Activated naive CD4-positive, alpha-beta T cell treated with anti-CD3 and anti-CD28 coated beads, Interleukin-2, amount 50 U/mL, for 24 hours (primary cell): ENCODE measurements around the gene FERMT3.

ENCODE experiments used
- H3K27ac Mint-ChIP-seq: one replicate; pipeline ENCODE4 v1.8.0; 2021; ENCODE audit warnings: mild to moderate bottlenecking, mixed read lengths
- H3K27me3 Mint-ChIP-seq: one replicate; pipeline ENCODE4 v1.8.0; 2021; ENCODE audit warnings: mixed read lengths
- H3K36me3 Mint-ChIP-seq: one replicate; pipeline ENCODE4 v1.8.0; 2021; ENCODE audit warnings: mixed read lengths
- H3K4me1 Mint-ChIP-seq: one replicate; pipeline ENCODE4 v1.8.0; 2021; ENCODE audit warnings: mixed read lengths
- H3K4me3 Mint-ChIP-seq: one replicate; pipeline ENCODE4 v1.8.0; 2021; ENCODE audit warnings: mild to moderate bottlenecking, mixed read lengths
- H3K9me3 Mint-ChIP-seq: one replicate; pipeline ENCODE4 v1.8.0; 2021; ENCODE audit warnings: mixed read lengths

Gene FERMT3

GRCh38 chr11:64234647-64235379, 28.3 kb downstream of the FERMT3 start:
- H3K36me3 Mint-ChIP-seq, result no peaks in the 10 kb centered on the region

DNA sequence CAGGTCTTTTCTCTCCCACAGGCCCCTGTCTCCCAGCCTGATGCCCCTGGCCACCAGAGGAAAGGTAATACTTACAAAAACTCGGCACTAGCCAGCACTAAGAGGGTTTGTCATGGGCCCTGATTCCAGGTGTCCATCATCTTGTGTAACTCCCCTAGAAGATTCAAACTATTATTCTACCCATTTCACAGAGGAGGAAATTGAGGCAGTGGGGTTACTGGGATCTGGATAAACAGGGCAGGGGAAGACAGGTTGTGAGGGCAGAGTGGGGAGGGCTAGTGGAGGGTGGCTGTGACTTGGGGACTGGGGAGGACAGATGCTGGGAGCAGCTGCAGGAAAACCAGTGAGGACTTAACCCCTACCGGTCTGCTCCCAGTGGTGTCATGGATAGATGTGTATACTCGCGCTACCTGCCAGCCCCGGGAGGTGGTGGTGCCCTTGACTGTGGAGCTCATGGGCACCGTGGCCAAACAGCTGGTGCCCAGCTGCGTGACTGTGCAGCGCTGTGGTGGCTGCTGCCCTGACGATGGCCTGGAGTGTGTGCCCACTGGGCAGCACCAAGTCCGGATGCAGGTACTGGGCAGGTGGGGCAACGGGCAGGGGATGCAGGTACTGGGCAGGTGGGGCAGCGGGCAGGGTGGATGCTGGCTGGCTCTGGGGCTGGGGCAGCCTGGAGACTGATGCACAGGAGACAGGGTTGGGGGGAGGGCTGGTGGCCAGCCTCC, 29.1 kb downstream of the FERMT3 start:
- no peaks in the 10 kb centered on the region for H3K36me3 Mint-ChIP-seq
- H3K9me3 Mint-ChIP-seq, result no peaks in the 10 kb centered on the region
- peak overlapping the region; percentile 79 for H3K4me3 Mint-ChIP-seq
- H3K27ac Mint-ChIP-seq, result peak overlapping the region; percentile 91
- peaks cover 45% of the 10 kb centered on the region for H3K4me1 Mint-ChIP-seq
- H3K27me3 Mint-ChIP-seq, result no peaks in the 10 kb centered on the region

More at GRCh38 chr11:64234647-64235379, 28.3 kb downstream of the FERMT3 start:
- Mint-ChIP-seq H3K4me1 (peaks cover 40% of the 10 kb centered on the region), H3K27ac (peak overlapping the region; percentile 76), H3K4me3 (peak overlapping the region; percentile 79), H3K9me3 (no peaks in the 10 kb centered on the region), H3K27me3 (no peaks in the 10 kb centered on the region)

DNA sequence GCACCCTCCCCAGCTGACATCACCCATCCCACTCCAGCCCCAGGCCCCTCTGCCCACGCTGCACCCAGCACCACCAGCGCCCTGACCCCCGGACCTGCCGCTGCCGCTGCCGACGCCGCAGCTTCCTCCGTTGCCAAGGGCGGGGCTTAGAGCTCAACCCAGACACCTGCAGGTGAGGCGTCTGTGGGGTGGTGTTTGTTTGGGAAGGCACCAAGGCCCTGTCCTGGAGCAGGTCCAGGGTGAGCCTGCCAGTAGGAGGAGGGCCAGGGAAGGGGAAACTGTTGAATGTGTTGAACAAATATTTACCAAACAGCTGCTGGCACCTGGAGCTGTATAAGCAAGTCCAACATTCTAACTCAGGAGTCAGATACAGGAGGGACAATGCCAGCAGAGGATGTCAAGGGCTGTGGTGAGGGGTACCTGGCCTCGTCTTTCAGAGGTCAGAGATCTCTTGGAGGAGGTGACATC, 31.0 kb downstream of the FERMT3 start:
- Mint-ChIP-seq H3K27ac (no peak overlapping the region), H3K36me3 (no peaks in the 10 kb centered on the region), H3K4me3 (no peak overlapping the region), H3K9me3 (no peaks in the 10 kb centered on the region), H3K4me1 (peaks cover 35% of the 10 kb centered on the region), H3K27me3 (no peaks in the 10 kb centered on the region)

DNA sequence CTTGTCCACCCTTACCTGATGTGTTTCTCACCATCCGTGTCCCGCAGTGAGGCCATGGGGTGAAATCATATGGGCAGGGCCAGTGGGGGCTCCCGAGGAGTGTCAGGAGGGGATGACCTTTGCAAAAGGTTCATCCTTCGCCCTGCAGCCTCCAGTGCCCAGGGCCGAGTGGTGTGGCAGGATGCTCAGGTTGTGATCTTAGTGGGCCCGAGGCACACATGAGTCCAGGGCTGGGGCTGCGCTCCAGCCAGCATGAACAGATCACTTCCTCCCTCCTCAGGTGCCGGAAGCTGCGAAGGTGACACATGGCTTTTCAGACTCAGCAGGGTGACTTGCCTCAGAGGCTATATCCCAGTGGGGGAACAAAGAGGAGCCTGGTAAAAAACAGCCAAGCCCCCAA, 31.6 kb downstream of the FERMT3 start:
- H3K27me3 Mint-ChIP-seq, result no peaks in the 10 kb centered on the region
- H3K27ac Mint-ChIP-seq, result no peak overlapping the region
- H3K4me3 Mint-ChIP-seq, result no peak overlapping the region
- H3K36me3 Mint-ChIP-seq, result no peaks in the 10 kb centered on the region
- no peaks in the 10 kb centered on the region for H3K9me3 Mint-ChIP-seq
- peaks cover 35% of the 10 kb centered on the region for H3K4me1 Mint-ChIP-seq

- Mint-ChIP-seq H3K27me3 (no peaks in the 10 kb centered on the region), H3K4me1 (peaks cover 37% of the 10 kb centered on the region), H3K4me3 (no peak overlapping the region), H3K9me3 (no peaks in the 10 kb centered on the region), H3K27ac (peak overlapping the region; percentile 59), H3K36me3 (no peaks in the 10 kb centered on the region)
These were observed 32.5 kb downstream of the FERMT3 start for GRCh38 chr11:64238999-64239398.

DNA sequence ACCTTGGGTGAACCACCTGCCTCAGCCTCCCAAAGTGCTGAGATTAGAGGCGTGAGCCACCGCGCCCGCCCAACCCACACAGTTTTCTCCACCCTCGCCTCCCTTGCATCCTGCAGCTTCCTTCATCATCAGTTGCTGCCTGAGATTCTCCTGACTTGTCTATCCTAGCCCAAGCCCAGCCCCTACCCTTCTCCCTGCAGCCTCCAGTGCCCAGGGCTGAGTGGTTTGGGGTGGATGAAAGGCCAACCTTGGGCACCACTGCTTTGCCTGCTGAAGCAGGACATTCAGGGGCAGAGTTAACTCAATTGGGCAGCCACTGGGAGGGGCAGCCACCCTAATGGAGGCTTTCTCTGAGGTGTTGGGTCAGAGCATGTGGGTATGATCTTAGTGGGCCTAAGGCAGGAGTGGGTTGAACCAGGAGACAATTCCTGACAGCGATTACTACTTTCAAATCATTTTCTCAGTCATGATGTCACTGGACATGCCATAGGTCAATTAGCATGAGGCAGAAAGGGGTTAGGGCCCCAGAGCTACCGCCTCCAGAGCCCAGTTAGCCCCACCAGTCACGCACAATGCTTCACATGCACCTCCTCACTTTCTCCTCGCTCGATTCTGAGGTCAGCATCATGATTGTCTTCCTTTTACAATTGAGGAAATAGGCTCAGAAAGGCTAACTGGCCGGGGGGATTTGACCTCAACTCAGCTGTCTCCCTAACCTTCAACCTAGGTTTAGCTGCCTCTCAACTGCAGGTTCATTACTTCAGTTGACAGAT, 33.3 kb downstream of the FERMT3 start:
- Mint-ChIP-seq H3K9me3 (no peaks in the 10 kb centered on the region), H3K27ac (peak overlapping the region; percentile 97), H3K27me3 (no peaks in the 10 kb centered on the region), H3K4me3 (peak overlapping the region; percentile 93), H3K36me3 (no peaks in the 10 kb centered on the region), H3K4me1 (peaks cover 37% of the 10 kb centered on the region)

DNA sequence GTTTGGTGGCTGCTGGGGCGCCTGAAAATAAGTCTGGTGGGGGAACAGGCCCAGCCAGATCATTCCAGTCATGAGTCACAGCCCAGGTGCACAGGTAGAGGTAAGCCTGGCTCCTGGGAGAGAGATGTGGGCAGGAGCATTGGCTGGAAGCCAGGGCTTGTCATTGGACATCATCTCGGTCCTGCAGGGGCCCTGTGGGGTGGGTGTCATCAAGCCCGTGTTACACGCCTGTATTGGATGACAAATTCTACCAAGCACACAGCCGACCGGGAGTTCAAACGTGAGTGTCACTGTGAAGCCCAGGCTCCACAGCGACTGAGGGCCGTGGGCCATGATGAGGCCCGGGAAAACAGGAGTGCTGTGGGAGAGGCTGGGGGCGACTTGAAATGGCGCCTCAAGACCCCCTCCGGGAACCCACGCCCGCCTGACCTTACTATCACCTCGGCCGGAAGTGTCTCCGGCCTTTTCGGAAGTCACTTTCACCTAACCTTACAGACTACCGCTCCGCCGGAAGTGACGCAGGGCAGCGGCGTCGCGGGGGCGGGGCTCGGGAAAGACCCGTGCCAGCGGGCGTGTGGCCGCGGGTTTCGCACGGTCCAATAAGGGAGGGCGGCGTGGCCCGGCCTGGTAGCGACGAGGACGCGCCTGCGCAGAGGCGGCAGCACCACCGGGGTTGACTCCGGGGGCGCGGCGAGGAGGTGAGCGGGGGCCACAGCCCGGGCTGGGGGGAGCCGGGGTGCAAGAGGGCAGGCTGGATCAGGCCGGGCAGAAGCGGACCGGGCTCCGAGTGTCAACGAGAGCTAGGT, 34.1 kb downstream of the FERMT3 start, which contains the start of gene FKBP2:
Gene FKBP2, plus strand, starts transcription at position 661 of the 806 bp plus-strand sequence. CDS start 1,293 bp downstream, outside the sequence.
- H3K27ac Mint-ChIP-seq, result peak within 1 kb of the TSS; percentile 97
- H3K4me1 Mint-ChIP-seq, result peaks cover 30% of the 10 kb centered on the region
- H3K36me3 Mint-ChIP-seq, result no peaks in the 10 kb centered on the region
- H3K4me3 Mint-ChIP-seq, result peak within 1 kb of the TSS; percentile 93
- H3K27me3 Mint-ChIP-seq, result no peaks in the 10 kb centered on the region
- no peaks in the 10 kb centered on the region for H3K9me3 Mint-ChIP-seq

- H3K36me3 Mint-ChIP-seq, result no peaks in the 10 kb centered on the region
- H3K4me1 Mint-ChIP-seq, result peaks cover 28% of the 10 kb centered on the region
- H3K4me3 Mint-ChIP-seq, result peak overlapping the region; percentile 93
- no peaks in the 10 kb centered on the region for H3K27me3 Mint-ChIP-seq
- H3K9me3 Mint-ChIP-seq, result no peaks in the 10 kb centered on the region
- peak overlapping the region; percentile 97 for H3K27ac Mint-ChIP-seq
These were observed 34.6 kb downstream of the FERMT3 start for GRCh38 chr11:64241241-64241490.

DNA sequence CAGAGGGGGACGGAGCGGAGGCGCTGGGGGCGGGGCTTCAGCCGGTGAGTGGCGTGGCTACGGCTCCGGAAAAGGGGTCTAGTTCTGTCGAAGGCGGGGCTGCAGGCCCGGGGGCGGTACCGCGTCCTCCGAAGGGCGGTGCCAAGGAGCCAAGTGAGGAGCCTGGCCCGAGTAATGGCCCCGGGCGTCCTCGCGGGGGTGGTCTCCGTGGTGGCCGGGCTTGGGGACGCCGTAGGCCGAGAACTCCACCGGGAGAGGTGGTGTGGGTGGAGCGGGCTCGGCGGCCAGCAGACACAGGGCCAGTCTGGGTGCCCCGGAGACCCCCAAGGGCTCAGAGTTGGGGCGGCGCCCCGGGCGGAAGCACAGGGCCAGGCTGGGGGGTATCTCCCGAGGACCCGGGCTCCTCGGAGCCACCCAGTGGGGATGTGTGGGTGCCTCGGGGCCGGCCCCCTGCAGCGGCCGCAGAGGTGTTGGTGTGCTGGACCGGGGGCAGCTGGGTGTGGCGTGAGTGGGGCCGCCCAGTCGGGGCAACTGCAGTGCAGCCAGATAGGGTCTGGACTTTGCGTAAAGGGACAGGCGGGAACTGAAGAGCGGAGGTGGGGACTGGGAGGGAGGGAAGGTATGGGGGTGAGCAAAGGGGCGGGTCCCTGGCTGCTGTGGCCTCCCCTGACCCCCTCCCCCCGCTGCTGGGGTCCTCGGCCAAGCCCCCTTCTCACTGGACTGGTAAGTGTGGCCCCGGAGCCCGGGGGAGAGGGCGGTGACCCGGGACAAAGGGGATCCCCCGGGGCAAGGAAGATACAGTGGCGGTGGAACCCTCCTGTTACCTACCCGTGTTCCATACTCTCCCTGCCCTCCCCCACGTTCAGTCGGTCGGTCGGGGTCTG, 35.2 kb downstream of the FERMT3 start:
- Mint-ChIP-seq H3K27me3 (no peaks in the 10 kb centered on the region), H3K4me3 (peak overlapping the region; percentile 93), H3K4me1 (peaks cover 28% of the 10 kb centered on the region), H3K36me3 (no peaks in the 10 kb centered on the region), H3K27ac (peak overlapping the region; percentile 97), H3K9me3 (no peaks in the 10 kb centered on the region)

DNA sequence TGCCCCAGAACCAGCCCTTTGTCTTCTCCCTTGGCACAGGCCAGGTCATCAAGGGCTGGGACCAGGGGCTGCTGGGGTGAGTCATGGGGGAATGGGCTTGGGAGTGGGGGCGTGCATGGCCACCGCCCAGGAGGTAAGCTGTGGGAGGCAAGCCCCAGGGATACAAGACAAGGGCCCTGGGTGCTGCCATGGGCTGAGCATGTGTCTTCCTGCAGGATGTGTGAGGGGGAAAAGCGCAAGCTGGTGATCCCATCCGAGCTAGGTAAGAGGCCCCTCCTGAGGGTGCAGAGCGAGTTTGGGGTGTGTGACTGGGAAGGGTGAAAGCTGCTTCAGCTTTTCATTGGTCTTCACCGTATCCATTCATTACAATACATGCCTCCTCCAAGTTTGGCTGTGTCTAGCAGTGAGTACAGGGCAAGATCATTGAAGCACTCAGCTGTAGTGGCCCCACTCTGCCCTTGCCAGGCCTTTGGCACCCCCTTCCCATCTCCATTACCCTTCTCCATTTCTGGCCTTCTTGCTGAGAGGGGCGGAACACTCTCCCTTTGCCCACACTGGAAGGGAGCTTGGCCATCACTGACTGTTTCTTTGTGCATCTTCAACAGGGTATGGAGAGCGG, 36.8 kb downstream of the FERMT3 start:
- Mint-ChIP-seq H3K36me3 (no peaks in the 10 kb centered on the region), H3K27me3 (no peaks in the 10 kb centered on the region), H3K9me3 (no peaks in the 10 kb centered on the region), H3K27ac (peak overlapping the region; percentile 1), H3K4me3 (peak overlapping the region; percentile 46), H3K4me1 (peaks cover 28% of the 10 kb centered on the region)

- Mint-ChIP-seq H3K4me3 (peak overlapping the region; percentile 46), H3K36me3 (no peaks in the 10 kb centered on the region), H3K4me1 (peaks cover 28% of the 10 kb centered on the region), H3K9me3 (no peaks in the 10 kb centered on the region), H3K27ac (no peak overlapping the region), H3K27me3 (no peaks in the 10 kb centered on the region)
These were observed 37.6 kb downstream of the FERMT3 start for GRCh38 chr11:64244107-64244506.

GRCh38 chr11:64244966-64245365, 38.4 kb downstream of the FERMT3 start:
- no peaks in the 10 kb centered on the region for H3K9me3 Mint-ChIP-seq
- H3K27me3 Mint-ChIP-seq, result no peaks in the 10 kb centered on the region
- H3K4me1 Mint-ChIP-seq, result peaks cover 25% of the 10 kb centered on the region
- no peaks in the 10 kb centered on the region for H3K36me3 Mint-ChIP-seq
- no peak overlapping the region for H3K27ac Mint-ChIP-seq
- peak overlapping the region; percentile 95 for H3K4me3 Mint-ChIP-seq

DNA sequence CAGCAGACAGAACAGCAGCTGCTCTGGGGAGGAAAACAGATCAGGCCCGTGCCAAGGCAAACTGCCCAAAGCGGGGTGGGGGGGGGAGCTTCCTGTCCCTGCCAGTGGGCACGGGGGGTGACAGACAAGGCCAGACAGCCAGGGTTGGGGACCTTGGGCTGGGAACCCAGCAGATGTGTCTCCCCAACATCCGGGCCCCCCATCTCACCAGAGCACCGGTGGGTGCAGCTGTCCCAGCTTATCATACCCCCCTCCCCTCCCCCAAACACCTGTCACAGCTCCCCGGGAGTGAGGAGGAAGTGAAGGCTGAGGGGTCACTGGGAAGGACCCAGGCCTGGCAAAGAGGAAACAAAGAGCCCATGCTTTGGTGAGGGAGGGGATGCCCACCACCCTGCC, 38.9 kb downstream of the FERMT3 start:
- Mint-ChIP-seq H3K4me3 (peak overlapping the region; percentile 95), H3K9me3 (no peaks in the 10 kb centered on the region), H3K27ac (no peak overlapping the region), H3K36me3 (no peaks in the 10 kb centered on the region), H3K27me3 (no peaks in the 10 kb centered on the region), H3K4me1 (peaks cover 20% of the 10 kb centered on the region)
